SKM-1 (cell line): ENCODE data around the gene FCRL1.

Experiments used
- DNase-seq: peaks from one replicate; lab custom pipeline; 2025; ENCODE audit not compliant: unreplicated experiment; lab: John Stamatoyannopoulos, UW

Gene FCRL1, protein sequence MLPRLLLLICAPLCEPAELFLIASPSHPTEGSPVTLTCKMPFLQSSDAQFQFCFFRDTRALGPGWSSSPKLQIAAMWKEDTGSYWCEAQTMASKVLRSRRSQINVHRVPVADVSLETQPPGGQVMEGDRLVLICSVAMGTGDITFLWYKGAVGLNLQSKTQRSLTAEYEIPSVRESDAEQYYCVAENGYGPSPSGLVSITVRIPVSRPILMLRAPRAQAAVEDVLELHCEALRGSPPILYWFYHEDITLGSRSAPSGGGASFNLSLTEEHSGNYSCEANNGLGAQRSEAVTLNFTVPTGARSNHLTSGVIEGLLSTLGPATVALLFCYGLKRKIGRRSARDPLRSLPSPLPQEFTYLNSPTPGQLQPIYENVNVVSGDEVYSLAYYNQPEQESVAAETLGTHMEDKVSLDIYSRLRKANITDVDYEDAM

GRCh38 chr1:157819896-157820295 lies at the start of gene FCRL1:
Gene FCRL1, minus strand, starts transcription at chr1:157820120. Its CDS starts 83 bp downstream, at chr1:157820037.
- DNase-seq: peak; percentile 92

DNA sequence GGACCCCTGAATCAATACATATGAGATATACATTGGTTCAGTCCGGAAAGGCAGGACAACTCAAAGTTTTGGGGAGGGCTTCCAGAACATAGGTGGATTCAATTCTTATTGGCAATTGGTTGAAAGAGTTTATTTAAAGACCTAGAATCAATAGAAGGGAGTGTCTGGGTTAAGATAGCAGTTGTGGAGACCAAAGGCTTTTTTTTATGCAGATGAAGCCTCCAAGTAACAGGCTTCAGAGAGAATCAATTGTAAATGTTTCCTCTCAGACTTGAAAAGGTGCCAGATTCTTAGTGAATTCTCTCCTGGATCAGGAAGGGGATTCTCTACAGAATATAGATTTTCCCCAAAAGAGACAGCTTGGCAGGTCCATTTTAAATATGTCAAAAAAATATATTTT lies 48.7 kb upstream of the FCRL1 start:
- no peak for DNase-seq

GRCh38 chr1:157862114-157863070 lies 42.5 kb upstream of the FCRL1 start:
- DNase-seq: no peak

GRCh38 chr1:157856538-157856937 lies 36.6 kb upstream of the FCRL1 start:
- DNase-seq: no peak

DNA sequence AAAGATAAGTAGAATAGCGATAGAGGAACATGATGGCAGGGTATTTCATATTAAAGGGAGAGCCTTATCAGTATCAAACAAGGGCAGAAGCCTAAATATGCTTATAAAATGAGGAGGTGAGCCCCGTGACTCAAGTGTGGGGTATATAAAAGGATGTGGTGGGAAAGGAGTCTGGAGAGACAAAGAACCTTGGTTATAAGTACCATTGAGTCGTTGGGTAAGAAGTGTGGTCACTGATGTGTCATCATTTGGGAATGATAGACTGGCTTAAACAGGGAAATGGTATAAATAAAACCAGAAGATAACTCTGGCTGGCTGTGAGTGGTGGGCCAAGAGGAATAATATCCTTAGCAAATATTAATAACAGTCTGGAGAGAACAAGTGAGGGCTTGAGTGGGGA lies 32.6 kb upstream of the FCRL1 start:
- DNase-seq: no peak

DNA sequence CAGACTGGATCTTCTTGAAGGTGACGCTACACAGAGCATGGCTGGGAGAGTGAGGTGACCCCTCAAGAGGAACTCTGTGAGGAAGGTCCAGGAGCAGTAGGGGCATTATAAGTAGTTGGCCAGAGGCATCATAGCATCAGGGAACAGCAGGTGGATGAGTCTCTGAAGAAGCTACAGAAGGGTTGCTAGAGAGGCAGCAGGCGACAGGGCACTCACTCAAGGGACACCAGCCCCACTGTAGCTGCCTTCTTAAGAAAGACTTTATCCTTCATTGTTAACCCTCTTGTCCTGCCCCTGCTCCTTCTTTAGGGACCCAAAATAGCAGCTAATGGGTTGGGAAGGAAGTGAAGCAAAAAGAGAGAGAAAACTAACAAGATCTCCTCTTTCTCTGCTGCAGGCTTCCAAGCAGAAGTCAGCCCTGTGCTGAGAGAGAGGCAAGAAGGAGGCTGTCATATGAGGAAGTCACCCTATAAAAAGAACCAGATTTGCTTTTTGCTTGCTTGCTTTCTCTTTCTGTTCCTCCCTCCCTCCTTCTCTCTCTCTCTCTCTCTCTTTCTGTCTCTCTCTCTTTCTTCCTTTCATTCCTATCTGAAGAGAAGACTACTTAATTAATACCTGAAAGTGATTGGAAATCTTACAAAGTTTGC lies 29.4 kb upstream of the FCRL1 start:
- peak; percentile 68 for DNase-seq

DNA sequence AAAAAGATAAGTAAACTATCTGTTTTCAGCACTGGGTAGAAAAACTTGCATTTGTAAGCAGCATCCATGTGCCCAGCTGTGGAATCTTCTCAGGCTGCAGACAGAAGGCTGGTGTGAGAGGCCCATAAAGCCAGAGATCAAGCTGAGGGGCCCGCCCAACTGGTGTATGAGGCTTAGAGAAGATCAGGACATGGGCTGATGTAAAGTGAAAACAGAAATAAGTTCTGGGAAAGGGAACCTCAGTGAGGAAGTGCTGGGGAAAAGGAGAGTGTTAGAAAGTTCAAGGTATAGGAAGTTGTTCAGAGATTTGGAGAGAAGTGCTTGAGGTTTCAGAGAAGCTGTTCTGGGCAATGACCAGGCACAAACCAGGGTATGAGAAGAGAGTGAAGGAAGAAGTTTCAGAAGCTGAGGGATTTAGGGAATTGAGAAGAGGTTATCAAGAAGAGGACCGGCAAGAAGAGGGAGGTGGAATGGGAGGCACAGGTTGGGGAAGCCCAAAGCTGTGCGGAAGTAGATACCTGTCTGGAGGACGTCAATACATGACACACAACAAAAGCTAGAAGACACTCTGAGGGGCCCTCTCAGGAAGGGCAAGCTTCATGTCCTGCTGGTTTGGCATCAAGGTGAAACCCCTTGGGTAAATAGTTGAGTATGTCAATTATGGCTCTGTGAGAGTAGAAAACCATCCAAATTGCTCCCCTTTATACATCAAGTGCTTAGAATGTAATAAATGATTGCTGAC lies 24.3 kb upstream of the FCRL1 start:
- peak; percentile 79 for DNase-seq

- DNase-seq: no peak
These were observed 23.0 kb upstream of the FCRL1 start for GRCh38 chr1:157842939-157843338.

- DNase-seq: no peak
These were observed 21.8 kb upstream of the FCRL1 start, which contains the start of gene CD5L for GRCh38 chr1:157841708-157842107. Gene CD5L, minus strand, starts transcription at chr1:157841808. Its CDS starts 107 bp downstream, at chr1:157841701.

DNA sequence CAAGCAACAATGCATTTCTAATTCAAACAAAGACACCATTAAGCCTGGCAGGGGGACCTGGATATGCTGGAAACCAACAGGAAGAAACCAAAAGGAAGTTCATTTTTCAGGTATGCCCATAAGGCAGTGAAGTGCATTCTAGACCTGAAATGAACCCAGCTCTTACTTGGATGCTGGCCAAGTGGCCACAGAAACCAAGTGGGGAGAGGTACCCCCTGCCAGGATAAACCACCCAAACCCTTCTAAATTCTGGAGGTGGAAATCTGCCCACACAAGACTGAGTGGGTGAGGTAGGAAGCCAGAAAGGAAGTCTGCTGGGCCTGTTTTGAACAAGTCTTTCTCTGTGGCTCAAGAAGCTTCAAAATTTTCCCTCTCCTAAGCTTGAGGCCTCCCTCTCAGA lies 19.0 kb upstream of the FCRL1 start:
- DNase-seq: no peak

GRCh38 chr1:157834430-157834829 lies 14.5 kb upstream of the FCRL1 start:
- no peak for DNase-seq

DNA sequence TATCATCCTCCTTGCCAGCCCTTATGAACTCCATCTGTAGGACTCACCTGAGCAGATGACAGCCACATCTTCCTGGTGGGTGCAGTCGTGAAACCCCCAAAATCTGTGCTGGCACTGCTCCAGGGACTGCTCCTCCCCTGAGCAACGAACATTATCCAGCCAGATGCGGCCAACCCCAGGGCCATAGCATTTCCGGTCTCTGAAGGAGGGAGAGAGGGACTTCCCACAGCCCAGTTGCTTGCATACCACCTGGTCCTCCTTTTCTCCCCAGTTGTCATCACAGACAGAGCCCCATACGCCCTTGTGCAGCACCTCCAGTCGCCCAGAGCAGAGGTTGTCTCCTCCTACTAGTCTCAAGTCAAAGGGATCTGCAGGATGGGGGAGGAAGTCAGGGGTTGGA lies 13.2 kb upstream of the FCRL1 start:
- DNase-seq: no peak

DNA sequence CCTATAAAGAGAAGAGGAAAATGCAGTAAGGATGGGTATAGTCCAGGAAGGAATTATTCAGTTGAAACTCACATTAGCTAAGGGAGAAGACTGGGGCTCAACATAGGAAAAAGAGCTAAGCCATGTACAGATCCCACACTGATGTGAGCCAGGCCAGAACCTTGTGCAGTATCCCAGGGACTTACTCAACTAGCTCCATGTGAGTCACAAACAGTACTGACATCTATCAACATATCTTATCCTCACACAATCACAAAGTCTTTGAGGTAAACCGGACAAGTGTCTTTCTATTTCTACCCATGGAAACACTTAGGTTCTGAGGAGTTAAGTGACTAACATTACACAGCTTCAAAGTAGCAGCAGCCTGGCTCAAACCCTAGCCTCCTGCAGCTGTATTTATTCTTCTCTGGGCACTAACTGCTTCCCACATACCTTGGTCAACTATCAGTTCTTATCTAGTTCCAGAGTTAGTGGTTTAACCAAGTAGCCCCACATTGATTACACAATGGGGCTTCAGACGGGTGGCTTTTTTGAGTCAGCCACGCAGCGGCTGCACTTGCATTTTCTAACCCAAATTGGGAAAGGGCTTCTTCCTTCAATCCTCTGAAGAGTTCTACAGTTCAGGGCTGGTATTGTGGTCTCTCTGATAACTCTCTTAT lies 12.2 kb upstream of the FCRL1 start:
- DNase-seq: peak; percentile 84

DNA sequence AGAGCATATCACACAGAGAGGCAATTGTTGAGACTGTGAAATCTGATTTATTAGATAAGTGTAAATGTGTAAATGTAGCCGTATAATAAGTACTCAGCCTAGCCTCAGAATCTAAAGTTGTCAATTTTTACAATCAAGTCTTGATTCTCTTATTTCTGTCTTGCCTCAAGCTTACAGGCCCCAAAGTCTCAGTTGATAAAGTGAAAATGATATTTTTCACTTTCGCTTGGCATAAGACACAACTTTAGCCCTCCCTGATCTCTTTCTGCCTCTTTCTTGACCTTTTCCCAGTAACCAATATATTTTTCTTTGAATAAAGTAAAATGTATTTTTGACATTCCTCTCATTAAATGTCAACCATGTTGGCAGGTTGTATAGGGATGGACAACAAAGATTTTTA lies 11.0 kb upstream of the FCRL1 start:
- no peak for DNase-seq

DNA sequence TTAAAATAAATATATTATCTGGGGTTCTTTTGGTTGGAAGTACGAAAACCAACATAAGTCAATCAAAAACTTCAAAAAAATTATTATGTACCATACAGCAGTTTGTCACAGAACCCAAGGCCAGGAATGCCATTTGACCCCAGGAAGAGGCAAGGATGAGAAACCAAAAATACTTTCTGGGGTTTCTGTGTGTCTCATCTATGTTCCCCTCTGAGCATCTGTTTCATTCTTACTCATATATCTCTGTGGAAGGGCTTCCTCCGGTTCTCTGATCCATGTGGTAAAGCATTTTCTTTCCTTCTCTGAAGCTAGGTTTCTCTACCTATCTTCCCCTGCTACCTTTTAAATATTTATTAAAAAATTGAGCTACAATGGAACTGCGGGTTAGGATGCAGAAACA lies 9.8 kb upstream of the FCRL1 start:
- no peak for DNase-seq

GRCh38 chr1:157829210-157829609 lies 9.3 kb upstream of the FCRL1 start:
- no peak for DNase-seq

DNA sequence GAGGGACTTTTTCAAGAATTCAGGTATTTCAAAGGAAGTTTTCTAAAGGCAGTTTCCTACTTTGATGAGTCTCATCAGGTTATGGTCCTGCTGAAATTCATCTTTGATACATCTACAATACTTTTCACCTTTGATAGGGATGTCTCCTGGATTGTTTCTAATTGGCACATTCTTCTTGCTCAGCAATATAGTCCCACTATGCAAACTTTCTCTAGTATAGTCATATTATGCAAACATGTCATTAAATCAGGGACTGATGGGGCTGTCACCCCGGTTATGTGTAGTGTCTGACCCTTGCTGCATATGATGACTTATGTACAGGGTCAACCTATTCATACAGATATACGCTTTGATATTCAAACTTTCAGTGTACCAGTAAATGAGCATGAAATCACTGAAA lies 379 bp upstream of the FCRL1 start:
- no peak for DNase-seq

- no peak for DNase-seq
These were observed 705 bp downstream of the FCRL1 start for GRCh38 chr1:157819215-157819614.

DNA sequence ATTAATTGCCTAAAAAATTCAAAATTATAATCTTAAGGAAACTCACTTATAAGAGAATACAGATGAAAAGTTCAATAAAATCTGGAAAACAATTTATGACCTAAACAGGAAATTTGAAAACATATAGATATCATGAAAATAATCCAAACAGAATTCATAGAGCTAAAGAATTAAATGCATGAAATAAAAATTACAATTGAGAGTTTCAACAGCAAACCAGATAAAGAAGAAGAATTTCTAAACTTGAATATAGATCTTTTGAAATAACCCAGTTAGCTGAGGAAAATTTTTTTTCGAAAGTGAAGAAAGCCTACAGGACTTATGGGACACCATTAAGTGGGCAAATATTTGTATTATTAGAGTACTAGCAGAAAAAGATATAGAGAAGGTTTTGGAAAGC lies 6.7 kb downstream of the FCRL1 start:
- DNase-seq: no peak
